Prostate gland (tissue), 2 donors: ENCODE results near the gene ZNF436. TPM values are rescaled to one million over a fixed set of nuclear protein-coding genes. Genes with fewer than 3 reads are reported as not detected.
A peak's percentile ranks its signal among the peaks of the same experiment; 100 is the strongest.

ENCODE experiments used
- DNase-seq: peaks from one replicate; pipeline ENCODE4 v3.0.0-alpha.2; 2019; ENCODE audit warnings: low spot score
- H3K27ac ChIP-seq, 2 donors: fragments of 200-600 bp; sonication (generic); 2 replicates each; pipeline ENCODE4 v1.5.1; 2017 to 2019
- H3K27me3 ChIP-seq: fragments of 200-600 bp; sonication (generic); replicated peaks from 2 replicates; pipeline ENCODE4 v1.5.1; 2019; ENCODE audit not compliant: insufficient read depth
- H3K36me3 ChIP-seq, 2 donors: fragments of 200-600 bp; sonication (generic); 1 replicate in 1 of 2; 2 replicates in 1 of 2; pipeline versions ENCODE4 v1.5.1 to v1.8.1; 2017 to 2019
- H3K4me1 ChIP-seq: fragments of 200-600 bp; sonication (generic); replicated peaks from 2 replicates; pipeline ENCODE4 v1.5.1; 2019
- H3K4me3 ChIP-seq, 2 donors: fragments of 200-600 bp; sonication (generic); 2 replicates each; pipeline ENCODE4 v1.5.1; 2017 to 2019
- H3K9me3 ChIP-seq: fragments of 200-600 bp; sonication (generic); 2 replicates; pipeline ENCODE4 v1.5.1; 2017
- POLR2A ChIP-seq: fragments of 450-650 bp; IDR thresholded peaks from one replicate; pipeline ENCODE4 v1.6.1; 2016; ENCODE audit warnings: antibody characterized with exemption, mild to moderate bottlenecking
- POLR2AphosphoS5 ChIP-seq: sonication (generic); formaldehyde crosslinking; IDR thresholded peaks from one replicate; pipeline ENCODE4 v1.6.1; 2017; ENCODE audit warnings: antibody characterized with exemption
- WGBS: methylation state at CpG from one replicate; pipeline ENCODE4 v1.1.5; 2018; 5-methylcytosine and 5-hydroxymethylcytosine counted together
- intact Hi-C: fragments of 100-400 bp; cut with DNase I; formaldehyde crosslinking; loops from one replicate; pipeline ENCODE4 v1.14.2; 2022
- total RNA-seq, 2 donors: library from RNA; depleted of rRNA; stranded (reverse); fragments of >200 nt; gene quantifications; one replicate each; pipeline ENCODE4 v1.1.0, GENCODE V29; 2016
- TF ChIP-seq, protein P1 (sequence below), 4 experiments: fragments of 200-600 bp in 2 of 4; fragments of 450-650 bp in 2 of 4; sonication (generic) in 2 of 4; IDR thresholded peaks; 1 replicate in 3 of 4; 2 replicates in 1 of 4; pipeline ENCODE4 v1.5.1; 2016 to 2019; ENCODE audit warnings: antibody characterized with exemption in 4 of 4, mild to moderate bottlenecking in 2 of 4, moderate library complexity in 2 of 4

ZNF436 gene
- total RNA-seq, 2 donors from 2014 or later, result 25.3 to 29.5 TPM

DNA sequence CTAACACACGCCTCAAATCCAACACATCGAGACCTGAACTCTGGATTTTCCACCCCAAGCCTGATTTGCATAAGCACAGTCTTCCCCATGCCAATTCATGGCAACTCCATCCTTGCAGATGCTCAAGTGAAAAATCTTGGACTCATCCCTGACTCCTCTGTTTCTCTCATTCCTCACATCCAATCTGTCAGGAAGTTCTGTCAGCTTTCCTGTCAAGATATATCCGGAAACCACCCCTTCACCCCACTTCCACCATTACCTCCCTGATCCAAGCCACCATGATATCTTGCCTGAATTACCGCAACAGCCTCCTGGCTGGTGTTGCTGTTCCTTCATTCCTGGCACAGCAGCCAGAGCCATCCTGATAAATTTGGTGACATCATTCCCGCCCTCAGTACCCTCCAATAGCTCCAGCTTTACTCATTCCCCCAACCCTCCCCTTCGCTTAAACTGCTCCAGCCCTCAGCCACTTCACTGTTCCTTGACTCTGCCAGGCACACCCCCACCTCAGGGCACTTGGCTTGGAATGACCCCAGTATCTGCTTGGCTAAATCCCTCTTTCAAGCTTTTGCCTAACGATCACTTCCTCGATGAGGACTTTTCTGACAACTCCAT lies 37.5 kb upstream of the ZNF436 start:
- Histone ChIP-seq H3K36me3 (peaks cover 0 to 5% of the 10 kb centered on the region in 2 donors), H3K4me1 (peaks cover 28% of the 10 kb centered on the region), H3K27ac (no peak overlapping the region), H3K27me3 (no peaks in the 10 kb centered on the region), H3K9me3 (no peaks in the 10 kb centered on the region), H3K4me3 (no peak overlapping the region)
- TF ChIP-seq, protein P1, sequence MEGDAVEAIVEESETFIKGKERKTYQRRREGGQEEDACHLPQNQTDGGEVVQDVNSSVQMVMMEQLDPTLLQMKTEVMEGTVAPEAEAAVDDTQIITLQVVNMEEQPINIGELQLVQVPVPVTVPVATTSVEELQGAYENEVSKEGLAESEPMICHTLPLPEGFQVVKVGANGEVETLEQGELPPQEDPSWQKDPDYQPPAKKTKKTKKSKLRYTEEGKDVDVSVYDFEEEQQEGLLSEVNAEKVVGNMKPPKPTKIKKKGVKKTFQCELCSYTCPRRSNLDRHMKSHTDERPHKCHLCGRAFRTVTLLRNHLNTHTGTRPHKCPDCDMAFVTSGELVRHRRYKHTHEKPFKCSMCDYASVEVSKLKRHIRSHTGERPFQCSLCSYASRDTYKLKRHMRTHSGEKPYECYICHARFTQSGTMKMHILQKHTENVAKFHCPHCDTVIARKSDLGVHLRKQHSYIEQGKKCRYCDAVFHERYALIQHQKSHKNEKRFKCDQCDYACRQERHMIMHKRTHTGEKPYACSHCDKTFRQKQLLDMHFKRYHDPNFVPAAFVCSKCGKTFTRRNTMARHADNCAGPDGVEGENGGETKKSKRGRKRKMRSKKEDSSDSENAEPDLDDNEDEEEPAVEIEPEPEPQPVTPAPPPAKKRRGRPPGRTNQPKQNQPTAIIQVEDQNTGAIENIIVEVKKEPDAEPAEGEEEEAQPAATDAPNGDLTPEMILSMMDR (IDR thresholded peaks at IDR 0.05), result no peak
- TF ChIP-seq POLR2AphosphoS5 (no peak), POLR2A (no peak)
- intact Hi-C loops, result loop anchor here (10.0 kb wide), 1 partner anchor 312 kb away; no protein-coding TSS in a partner anchor
- 93% methylated on average over 8 of the region's 8 CpGs for WGBS
- no peak for DNase-seq

DNA sequence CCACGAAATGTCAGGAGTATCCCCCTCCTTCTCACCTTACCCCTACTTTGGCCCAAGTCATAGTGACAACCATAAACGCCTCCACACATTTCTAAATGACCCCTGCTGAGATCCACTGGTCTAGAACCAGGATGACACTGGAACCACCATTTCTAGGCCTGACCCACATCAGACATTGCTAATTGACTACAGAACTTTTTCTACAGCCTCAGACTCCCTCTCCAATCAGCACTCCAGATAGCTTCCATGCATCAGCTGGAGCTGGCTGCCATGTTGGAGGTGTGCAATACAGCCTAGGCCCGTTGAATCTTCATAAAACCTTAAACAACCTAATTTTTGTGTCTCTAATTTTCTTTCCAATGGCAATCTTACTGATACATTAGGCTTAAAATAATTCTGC lies 36.3 kb upstream of the ZNF436 start:
- Histone ChIP-seq H3K4me3 (no peak overlapping the region), H3K27me3 (no peaks in the 10 kb centered on the region), H3K27ac (peak overlapping the region; percentile 4 to 38), H3K4me1 (peaks cover 28% of the 10 kb centered on the region), H3K9me3 (no peaks in the 10 kb centered on the region), H3K36me3 (peaks cover 0 to 5% of the 10 kb centered on the region in 2 donors)
- 96% methylated on average over 3 of the region's 3 CpGs for WGBS
- DNase-seq, result no peak
- TF ChIP-seq POLR2A (no peak), POLR2AphosphoS5 (no peak)
- TF ChIP-seq, protein P1 (IDR thresholded peaks at IDR 0.05), result no peak
- intact Hi-C loops, result loop anchor here (10.0 kb wide), 1 partner anchor 311 kb away; no protein-coding TSS in a partner anchor

DNA sequence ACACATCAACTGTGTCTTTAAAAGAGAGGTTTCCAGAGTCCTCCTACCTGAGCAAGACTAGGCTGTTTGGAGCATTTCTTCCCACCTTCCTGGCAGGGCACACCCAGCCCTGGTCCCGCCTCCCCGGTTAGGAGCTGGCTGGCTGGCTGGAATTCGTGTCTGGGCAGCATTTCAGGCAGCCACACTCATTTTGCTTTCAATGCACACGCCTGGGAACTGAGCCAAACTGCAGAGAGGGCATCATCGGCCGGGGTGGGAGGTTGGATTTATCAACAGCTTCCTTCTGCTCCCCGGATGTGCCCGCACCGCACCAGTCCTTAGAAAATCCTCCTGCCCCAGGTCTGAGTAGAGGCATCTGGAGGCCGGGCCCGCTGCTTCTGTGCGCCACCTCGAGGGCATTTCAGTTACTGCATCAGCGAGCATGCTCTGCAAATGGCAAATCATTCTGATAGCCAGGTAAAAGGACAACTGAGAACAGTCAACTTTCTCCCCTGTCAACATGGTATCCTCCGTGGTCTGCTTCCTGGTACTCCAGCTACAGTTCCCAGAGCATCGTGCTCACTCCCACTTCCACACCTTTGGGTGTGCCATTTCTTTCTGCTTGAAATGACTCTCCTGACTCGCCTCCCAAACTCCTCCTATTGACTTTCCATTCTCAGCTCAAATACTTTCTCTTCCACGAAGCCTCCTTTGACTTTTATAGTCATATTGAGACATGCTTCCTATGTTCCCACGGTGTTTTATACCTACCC lies 34.3 kb upstream of the ZNF436 start:
- Histone ChIP-seq H3K4me3 (no peak overlapping the region), H3K9me3 (no peaks in the 10 kb centered on the region), H3K36me3 (peaks cover 0 to 5% of the 10 kb centered on the region in 2 donors), H3K4me1 (peaks cover 28% of the 10 kb centered on the region), H3K27ac (peak overlapping the region; percentile 43 to 63), H3K27me3 (no peaks in the 10 kb centered on the region)
- intact Hi-C loops, result loop anchor here (10.0 kb wide), 1 partner anchor 309 kb away; no protein-coding TSS in a partner anchor
- TF ChIP-seq, protein P1 (IDR thresholded peaks at IDR 0.05), result peak; percentile 74 to 98 (median 98)
- TF ChIP-seq POLR2AphosphoS5, result peak; percentile 90
- TF ChIP-seq POLR2A, result no peak
- WGBS, result 7% methylated on average over 19 of the region's 19 CpGs
- peak; percentile 95 for DNase-seq

DNA sequence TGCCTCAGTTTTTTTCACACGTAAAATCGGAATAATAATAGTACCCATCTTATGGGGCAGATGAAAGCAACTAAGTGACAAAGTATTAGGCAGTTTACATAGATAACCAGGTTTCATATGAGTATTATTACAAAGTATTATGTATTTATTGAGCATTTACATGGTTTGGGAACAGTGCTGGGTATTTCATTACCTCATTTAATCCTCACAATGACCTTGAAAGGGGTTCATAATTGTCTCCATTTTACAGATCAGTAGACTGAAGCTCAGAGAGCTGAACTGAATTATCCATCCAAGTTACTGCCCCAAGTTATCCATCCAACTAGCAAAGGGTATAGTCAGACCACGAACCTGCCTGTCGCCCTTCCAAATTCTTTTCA lies 33.7 kb upstream of the ZNF436 start:
- intact Hi-C loops, result loop anchor here (10.0 kb wide), 1 partner anchor 309 kb away; no protein-coding TSS in a partner anchor
- no peak for DNase-seq
- WGBS, result 58% methylated on average over 4 of the region's 4 CpGs

More for the DNA sequence above, 33.7 kb upstream of the ZNF436 start:
- Histone ChIP-seq H3K27ac (peak overlapping the region; percentile 43 to 63), H3K27me3 (no peaks in the 10 kb centered on the region), H3K9me3 (no peaks in the 10 kb centered on the region), H3K4me3 (no peak overlapping the region), H3K36me3 (peaks cover 0 to 2% of the 10 kb centered on the region in 2 donors), H3K4me1 (peaks cover 28% of the 10 kb centered on the region)
- TF ChIP-seq POLR2A, result no peak
- no peak for TF ChIP-seq POLR2AphosphoS5
- TF ChIP-seq, protein P1 (IDR thresholded peaks at IDR 0.05), result no peak
